SW 1271 (cell line): ENCODE data around the gene PNLIPRP1.

ENCODE experiments used
- DNase-seq, 2 experiments: peaks; one replicate each; lab custom pipeline; 2025; lab: John Stamatoyannopoulos, UW

The PNLIPRP1 gene

DNA sequence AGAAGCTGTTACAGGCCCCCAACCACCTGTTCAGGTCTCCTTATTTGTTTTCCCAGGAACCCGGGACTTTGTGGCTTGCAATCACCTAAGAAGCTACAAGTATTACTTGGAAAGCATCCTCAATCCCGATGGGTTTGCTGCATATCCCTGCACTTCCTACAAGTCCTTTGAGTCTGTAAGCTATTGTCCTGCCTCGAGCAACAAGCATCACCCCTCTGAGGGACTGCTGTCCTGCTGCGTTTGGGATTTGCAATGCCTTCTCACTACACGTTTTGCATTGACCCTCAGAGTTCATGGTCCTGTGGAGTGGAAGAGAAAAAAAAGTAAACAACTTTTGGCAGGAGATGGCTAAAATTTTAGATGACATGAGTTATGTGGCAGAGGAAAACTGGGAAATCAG lies 9.2 kb downstream of the PNLIPRP1 start:
- no peak for DNase-seq

DNA sequence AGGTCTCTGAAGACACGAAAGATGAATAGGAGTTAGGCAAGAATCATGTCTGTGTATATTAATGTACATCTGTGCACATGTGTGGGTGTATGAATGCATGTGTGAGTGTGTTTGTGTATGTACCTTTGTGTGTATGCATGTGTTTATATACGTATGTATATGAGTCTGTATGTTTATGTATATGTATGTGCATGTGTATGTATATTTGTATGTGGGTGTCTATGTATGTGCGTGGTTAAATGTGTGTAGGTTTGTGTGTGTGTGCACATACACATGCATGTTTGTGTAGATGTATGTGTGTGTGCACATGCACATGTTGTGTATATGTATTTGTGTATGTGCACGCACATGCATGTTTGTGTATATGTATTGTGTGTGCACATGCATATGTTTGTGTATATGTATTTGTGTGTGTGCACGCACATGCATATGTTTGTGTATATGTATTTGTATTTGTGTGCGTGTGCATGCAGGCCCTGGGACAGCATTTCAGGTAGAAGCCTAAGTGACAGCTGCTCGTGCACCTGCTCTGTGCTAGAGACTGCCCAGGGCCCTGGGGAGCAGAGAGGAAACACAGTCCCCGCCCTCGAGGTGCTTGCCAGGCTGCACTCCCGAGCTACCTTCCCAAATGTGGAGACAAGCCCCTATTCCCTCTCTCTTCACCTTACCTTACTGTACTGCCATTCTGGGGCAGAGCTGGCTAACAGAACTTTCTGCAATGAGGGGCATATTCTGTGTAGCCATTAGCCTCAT lies 12.1 kb downstream of the PNLIPRP1 start:
- DNase-seq, result no peak

DNA sequence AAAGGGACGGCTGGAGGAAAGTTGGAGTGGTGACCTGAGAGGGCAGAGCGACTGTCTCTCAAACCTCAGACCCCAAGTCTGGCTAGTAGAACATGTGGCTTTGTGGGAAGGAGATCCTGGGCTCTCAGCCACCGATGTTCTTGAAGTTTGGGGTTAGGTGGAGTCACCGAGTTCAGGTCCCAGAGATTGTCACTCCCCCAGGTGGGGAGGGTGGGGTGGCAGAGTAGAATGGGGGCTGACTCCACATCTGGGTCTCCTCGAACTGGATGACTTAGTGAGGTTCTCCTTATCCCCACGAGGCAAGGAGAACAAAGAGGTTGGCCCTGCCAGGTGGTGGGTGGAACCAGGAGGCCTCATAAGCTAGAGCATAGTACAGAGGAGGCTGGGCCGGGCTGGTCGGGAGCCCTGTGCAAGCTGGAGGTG lies 15.3 kb downstream of the PNLIPRP1 start:
- DNase-seq, result no peak

GRCh38 chr10:116607336-116607735 lies 16.6 kb downstream of the PNLIPRP1 start:
- no peak for DNase-seq

- no peak for DNase-seq
Observed at GRCh38 chr10:116608686-116609594, 18.2 kb downstream of the PNLIPRP1 start.

DNA sequence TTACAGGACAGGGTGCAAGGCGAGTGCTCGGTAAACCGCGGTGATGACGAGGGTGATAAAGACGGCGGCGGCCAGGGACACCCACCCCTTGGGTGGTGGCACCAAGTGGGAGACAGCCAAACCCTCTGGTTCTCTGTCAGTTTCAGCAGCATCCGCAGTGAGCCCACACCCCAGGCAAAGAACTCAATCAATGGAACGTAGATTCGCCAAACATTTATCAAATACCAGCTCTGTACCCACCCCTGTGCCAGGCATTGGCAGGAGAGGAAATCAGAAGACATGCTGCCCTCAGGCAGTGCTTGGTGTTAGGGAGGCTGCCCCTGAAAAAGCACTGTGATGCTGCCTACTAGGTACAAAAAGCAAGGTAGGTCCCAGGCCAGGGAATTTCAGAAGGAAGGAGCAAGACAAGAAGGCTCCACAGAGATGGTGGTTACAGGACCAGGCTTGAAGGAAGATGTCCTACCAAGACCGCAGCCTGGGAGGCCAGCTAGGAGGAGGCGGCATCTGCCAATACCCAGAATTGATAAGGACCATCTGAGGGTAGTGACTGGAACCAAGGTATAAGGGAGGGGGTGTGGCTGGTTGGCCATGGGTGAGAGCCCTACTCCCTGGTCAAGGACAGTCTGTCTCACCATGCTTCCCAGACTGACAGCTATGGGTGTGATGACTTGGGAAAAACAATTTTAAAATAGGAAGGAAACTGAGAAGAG lies 19.8 kb downstream of the PNLIPRP1 start:
- DNase-seq, result no peak

DNA sequence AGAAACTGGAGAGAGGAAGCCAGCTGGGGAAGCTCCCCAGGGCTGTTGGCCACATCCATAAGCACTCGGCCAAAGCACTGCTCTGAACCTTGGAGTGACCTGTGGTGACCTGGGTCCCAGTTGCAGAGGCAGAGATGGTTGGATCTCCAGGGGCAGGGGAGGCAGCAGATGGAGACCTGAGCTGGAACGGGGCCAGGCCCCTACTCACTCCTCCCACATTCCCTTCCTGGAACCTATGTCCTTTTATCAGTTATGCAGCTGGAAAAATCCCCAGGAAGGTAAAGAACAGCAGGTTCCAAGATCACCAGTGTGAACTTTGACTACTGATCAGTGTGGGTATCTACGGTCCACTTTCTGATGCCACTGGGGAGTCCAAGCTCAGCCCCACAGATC lies 20.4 kb downstream of the PNLIPRP1 start:
- no peak for DNase-seq

- DNase-seq, result no peak
Observed at GRCh38 chr10:116612107-116612769, 21.5 kb downstream of the PNLIPRP1 start.

DNA sequence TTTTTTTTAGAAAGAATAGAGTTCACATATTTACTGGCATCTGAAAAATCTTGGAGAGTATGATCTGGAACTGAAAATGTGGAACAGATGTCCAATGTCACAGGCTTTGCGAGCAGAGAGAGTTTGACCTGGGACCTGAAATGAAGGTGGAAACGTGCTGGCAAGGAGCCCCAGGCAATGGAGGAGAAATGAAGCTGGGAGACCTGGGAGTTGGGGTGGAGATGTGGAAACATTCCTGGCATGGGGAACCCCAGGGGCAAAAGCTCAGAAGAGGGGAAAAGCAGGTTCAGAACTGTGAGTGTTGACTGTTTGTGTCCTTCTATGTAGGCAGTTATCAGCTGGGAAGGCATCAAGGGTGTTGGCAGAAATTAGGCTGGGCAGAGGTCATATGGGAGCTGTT lies 22.7 kb downstream of the PNLIPRP1 start:
- DNase-seq, result no peak

DNA sequence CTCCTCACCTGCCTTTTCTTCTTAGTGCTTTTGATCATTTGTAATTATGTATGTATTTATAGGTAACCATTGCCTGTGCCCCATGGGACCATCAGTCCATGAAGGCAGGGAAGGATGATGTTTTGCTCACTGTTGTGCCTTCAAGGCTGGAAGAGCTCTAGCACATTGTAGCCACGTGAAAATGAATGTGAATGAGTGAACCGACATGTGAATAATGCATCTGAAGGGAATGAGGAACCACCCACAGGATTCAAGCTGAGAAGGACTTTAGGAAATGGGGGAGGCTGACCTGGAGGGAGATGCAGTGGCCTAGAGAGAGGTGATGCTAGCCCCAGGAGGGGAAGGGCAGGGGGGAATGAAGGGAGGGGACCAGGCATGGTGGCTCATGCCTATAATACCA lies 24.0 kb downstream of the PNLIPRP1 start:
- DNase-seq, result no peak

- DNase-seq, result no peak
Observed at GRCh38 chr10:116615199-116615776, 24.5 kb downstream of the PNLIPRP1 start.

DNA sequence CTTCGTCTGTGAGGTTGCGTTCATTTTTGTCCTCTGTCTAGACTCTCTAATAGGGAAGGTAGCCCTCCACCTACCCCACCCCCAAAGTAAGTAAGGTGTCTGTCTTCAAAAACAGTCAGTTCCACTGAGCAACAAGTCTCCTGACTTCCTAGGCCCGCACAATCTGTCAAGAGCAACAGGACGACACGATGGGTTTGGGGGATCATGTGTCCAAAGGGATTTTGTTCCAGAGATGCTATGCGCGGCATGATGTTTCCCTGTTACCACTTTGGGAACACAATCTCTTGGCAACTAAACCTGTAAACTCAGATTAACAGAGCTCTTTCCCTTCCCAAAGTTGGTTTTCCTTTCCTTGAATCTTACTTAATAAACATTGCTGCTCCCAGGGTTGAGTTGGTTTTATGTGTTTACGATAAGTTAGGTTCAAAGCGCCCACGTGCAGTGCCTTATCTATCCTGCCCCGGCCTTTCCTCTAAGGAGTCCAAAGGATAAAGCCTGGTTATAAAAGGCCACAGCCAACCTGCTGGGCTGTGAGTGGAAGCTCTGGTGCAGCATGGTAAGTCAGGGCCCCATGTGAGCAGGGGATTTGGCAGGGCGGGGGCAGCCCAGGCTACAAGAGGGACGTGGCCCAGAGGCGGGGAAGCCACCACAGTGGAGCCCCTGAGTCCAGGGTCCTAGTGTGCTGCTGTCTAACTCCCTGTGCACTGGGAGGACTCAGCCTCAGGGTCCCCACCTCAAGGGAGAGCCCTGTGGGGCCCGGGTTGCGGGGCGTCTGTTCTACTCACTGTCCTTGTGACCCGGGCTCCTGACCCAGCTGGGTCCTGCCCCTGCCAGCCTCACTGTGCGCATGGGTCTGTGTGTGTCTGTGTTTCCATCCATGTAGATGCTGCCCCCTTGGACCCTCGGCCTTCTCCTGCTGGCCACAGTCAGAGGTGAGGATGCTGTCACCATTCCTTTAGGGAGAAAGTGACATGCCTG lies 30.0 kb downstream of the PNLIPRP1 start, which contains the start of gene PNLIPRP2:
Gene PNLIPRP2, plus strand, starts transcription at position 531 of the 978 bp plus-strand sequence.
- DNase-seq, result no peak

GRCh38 chr10:116621476-116621875 lies 30.7 kb downstream of the PNLIPRP1 start:
- DNase-seq, result no peak

- no peak for DNase-seq
Observed at GRCh38 chr10:116621934-116622655, 31.3 kb downstream of the PNLIPRP1 start.

DNA sequence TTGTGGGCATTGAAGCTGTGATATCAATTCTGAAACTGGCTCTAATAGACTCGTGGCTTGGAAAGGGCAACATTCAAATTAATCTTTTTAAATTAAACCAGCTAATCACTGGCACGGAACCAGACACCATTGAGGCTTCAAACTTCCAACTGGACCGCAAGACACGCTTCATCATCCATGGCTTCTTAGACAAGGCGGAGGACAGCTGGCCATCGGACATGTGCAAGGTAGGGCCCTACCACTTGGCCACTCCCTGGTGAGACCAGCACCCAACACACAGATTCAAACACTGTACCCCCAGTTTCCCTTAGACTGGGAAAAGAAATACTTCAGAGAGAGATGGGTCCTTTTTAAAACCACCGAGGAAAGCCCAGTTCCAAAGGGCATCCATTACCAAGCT lies 35.1 kb downstream of the PNLIPRP1 start:
- DNase-seq, result no peak

- DNase-seq, result no peak
Observed at GRCh38 chr10:116626815-116627214, 36.1 kb downstream of the PNLIPRP1 start.

GRCh38 chr10:116627386-116627933 lies 36.7 kb downstream of the PNLIPRP1 start:
- no peak for DNase-seq

- DNase-seq, result no peak
Observed at GRCh38 chr10:116629340-116629739, 38.6 kb downstream of the PNLIPRP1 start.

DNA sequence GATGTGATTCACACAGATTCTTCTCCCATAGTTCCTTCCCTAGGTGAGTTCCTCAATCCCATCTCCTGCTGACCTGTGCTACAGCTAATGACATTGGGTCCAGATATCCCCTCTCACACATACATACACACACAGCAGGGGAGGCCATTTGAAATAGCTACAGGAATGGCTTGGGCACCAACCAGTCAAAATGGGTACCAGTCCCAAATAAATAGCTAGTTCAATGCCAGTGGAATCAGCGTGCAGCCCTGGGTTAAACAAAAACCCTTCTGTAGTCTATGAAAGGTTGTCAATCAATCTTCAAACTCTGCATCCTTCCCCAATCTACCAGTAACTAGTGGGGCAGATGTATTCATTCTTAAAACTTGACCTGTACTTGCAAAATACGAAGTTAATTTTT lies 39.3 kb downstream of the PNLIPRP1 start:
- DNase-seq, result no peak
